ENCODE measurements around the gene SPAAR. TPM values are rescaled to one million over a fixed set of nuclear protein-coding genes. Genes with fewer than 3 reads are reported as not detected.
A peak's percentile ranks its signal among the peaks of the same experiment; 100 is the strongest.

SPAAR gene
- total and polyA plus RNA-seq, 2 experiments from 2014 or later = 0.09 to 0.15 TPM

DNA sequence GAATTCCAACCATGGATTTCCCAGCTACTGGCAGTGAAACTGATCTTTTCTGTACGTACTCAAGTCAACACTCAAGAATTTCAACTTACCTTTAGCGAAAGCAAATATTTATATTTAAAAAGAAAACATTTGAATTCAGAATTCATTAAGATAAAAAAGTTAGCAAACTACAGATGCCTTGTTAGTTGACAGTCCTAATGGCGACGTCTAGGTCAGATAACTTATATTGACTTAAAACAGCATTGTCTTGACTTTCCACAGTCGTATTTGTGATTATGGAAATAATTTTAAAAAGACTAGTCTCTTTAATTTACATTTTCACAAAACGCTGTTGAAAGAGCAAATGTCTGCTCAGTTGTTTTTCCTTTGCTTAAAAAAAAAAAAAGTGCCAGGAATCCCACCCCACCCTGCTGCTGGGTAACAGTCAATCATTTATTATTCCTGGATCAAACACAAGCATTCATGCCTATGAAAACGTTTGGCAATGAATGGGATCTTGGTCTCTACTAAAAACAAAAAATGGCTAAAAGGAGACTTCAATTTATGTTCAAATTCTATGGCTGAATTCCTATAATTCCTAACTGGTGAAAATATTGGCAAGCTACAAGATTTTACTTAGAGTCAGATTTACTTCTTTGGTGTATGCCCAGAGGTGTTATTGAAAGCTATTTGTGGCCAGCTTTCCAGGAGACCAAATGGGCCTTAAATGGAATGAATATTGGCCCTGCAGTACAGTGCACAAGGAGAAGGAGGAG lies 26.6 kb downstream of the SPAAR start:
- H3K4me3 ChIP-seq = no peak overlapping the region
- H3K27ac ChIP-seq = no peak overlapping the region
- H3K4me1 ChIP-seq (ENCODE audit: low read depth) = no peaks in the 10 kb centered on the region
- no peaks in the 10 kb centered on the region for H3K36me3 ChIP-seq
- no peaks in the 10 kb centered on the region for H3K9me3 ChIP-seq (ENCODE audit: low read depth)
- TF ChIP-seq, protein P1, sequence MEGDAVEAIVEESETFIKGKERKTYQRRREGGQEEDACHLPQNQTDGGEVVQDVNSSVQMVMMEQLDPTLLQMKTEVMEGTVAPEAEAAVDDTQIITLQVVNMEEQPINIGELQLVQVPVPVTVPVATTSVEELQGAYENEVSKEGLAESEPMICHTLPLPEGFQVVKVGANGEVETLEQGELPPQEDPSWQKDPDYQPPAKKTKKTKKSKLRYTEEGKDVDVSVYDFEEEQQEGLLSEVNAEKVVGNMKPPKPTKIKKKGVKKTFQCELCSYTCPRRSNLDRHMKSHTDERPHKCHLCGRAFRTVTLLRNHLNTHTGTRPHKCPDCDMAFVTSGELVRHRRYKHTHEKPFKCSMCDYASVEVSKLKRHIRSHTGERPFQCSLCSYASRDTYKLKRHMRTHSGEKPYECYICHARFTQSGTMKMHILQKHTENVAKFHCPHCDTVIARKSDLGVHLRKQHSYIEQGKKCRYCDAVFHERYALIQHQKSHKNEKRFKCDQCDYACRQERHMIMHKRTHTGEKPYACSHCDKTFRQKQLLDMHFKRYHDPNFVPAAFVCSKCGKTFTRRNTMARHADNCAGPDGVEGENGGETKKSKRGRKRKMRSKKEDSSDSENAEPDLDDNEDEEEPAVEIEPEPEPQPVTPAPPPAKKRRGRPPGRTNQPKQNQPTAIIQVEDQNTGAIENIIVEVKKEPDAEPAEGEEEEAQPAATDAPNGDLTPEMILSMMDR (IDR thresholded peaks at IDR 0.05; ENCODE audit: low read depth, low read length) = no peak
- peaks cover 16% of the 10 kb centered on the region for H3K27me3 ChIP-seq
- peak in 1 of 2 donors; percentile 63 for DNase-seq (ENCODE audit: low read depth in 1 of 2, low spot score in 1 of 2)

DNA sequence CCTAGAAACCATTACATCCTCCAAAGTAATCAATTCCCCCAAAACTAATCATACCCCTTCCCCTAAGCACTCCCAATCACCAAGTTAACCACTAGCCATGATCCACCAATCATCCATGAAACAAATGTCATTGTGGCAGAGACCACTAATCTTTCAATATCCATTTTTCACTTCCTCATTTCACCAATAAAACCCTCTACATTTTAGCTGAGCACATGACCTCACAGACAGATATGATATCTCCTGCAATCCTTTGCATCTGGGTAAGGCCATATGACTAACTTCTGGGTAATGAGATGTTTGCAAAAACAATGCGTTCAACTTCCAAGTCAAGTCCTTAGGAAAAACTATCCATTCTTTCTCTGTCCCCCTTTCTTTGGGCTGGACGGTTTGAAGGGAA lies 27.9 kb downstream of the SPAAR start:
- Histone ChIP-seq H3K36me3 (no peaks in the 10 kb centered on the region), H3K4me1 (ENCODE audit: low read depth) (no peaks in the 10 kb centered on the region), H3K27me3 (peaks cover 25% of the 10 kb centered on the region), H3K4me3 (no peak overlapping the region), H3K27ac (no peak overlapping the region), H3K9me3 (ENCODE audit: low read depth) (no peaks in the 10 kb centered on the region)
- DNase-seq (ENCODE audit: low read depth in 1 of 2, low spot score in 1 of 2) = no peak
- TF ChIP-seq, protein P1 (IDR thresholded peaks at IDR 0.05; ENCODE audit: low read depth, low read length) = no peak

DNA sequence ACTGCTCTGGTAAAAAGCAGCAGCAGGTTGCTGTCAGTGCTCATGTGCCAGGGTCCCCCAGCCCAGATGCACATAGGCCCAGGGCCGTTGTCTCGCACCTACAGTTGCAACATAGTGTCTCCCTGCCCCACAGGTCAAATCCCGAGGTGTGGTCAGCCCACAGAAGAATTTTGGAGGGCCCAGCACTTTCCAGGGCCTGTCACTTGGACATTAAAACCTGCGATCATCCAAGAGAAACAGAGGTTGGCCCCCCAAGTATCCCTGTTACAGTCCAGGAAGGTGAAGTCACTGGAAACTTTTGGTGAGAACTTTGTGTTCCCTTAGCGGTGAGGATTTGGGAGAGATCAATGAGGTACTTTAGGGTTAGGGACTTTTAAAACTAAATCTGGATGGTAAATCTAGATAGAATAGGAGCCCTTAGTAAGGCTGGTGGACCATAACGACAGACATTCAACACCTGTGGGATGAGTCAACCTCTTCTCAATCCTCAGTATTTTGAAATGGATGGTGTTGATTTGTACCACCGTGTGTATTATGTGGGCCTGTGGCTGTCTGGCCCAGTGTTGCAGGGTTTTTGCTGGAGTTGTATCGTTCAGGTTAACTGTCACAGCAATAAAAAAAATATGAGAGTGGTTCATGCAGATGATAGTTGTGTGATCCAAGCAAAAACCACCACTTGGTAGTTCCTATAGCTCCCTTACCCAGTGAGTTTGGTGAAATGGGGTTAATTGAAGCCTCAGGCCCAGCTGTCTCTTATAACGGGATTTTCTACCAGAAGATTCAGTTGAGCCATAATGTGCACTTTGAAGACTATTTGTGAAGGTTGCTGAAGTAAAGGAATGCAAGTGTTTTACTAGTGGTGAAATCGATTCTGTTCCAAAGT lies 29.4 kb downstream of the SPAAR start:
- Histone ChIP-seq H3K36me3 (no peaks in the 10 kb centered on the region), H3K4me1 (ENCODE audit: low read depth) (no peaks in the 10 kb centered on the region), H3K27me3 (peaks cover 40% of the 10 kb centered on the region), H3K4me3 (no peak overlapping the region), H3K27ac (no peak overlapping the region), H3K9me3 (ENCODE audit: low read depth) (no peaks in the 10 kb centered on the region)
- DNase-seq (ENCODE audit: low read depth in 1 of 2, low spot score in 1 of 2) = no peak
- TF ChIP-seq, protein P1 (IDR thresholded peaks at IDR 0.05; ENCODE audit: low read depth, low read length) = no peak

DNA sequence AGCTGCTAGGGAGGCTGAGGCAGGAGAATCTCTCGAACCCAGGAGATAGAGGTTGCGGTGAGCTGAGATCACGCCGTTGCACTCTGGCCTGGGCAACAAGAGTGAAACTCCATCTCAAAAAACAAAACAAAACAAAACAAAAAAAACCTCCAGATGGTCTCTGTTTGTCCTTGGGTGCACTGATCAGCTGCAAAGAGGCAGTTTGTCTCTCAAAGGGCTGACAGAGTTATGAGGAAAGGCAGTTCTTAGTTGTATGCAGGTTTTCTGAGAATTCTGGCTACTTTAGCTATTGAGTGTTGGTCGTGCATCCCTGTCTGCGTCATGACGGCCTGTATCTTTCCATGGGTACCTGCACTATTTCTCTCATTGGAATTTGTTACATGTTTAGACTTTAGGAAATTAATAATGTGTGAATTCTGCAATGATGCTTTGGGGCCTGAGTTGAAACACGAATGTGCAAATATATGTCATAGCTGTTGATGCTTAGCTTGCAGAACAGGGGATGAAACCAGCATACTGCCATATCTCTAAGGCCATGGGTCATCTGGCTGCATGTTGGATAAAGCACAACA lies 30.5 kb downstream of the SPAAR start:
- Histone ChIP-seq H3K27ac (no peak overlapping the region), H3K27me3 (peaks cover 49% of the 10 kb centered on the region), H3K9me3 (ENCODE audit: low read depth) (no peaks in the 10 kb centered on the region), H3K4me1 (ENCODE audit: low read depth) (no peaks in the 10 kb centered on the region), H3K36me3 (no peaks in the 10 kb centered on the region), H3K4me3 (no peak overlapping the region)
- DNase-seq (ENCODE audit: low read depth in 1 of 2, low spot score in 1 of 2) = no peak
- TF ChIP-seq, protein P1 (IDR thresholded peaks at IDR 0.05; ENCODE audit: low read depth, low read length) = no peak

DNA sequence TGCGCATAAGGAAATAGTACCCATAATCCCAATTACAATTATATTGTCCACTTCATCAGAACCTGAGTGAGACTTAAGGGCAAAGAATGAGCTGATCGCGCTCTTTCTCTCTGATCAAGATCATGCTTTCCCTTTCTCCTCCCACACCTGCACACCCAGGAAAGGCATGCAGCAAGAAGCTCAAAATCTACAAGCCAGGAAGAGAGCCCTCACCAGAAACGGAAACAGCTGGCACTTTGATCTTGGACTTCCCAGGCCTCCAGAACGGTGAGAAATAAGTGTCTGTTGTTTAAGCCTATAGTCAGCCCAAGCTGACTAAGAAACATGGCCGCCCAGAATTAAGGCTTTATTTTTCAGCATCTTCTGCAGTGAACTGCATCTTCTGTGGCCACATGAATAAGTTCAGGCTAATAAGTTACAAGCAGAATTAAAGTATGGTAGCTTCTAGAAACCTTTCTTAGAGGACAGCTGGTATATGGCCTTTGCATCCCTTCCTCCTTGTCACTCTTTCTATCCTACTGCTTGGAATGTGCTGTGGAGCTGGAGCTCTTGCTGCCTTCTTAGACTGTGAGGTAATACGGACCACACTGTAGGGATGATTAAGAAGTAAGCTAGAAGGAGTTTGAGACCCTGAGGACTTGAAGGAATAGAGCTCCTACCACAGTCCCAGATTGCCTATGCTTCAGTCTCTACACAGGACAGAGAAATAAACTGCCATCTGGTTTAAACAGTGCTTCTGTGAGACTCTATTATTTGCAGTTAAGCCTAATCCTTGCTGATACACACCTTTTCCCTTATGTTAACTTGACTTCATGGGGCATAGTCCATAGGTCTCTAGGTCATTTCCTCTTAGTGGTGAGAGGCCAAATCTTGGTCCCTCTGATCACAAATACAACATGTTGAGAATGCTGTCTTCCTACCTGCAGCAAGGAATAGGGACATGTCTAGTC lies 31.4 kb downstream of the SPAAR start:
- Histone ChIP-seq H3K27ac (no peak overlapping the region), H3K36me3 (no peaks in the 10 kb centered on the region), H3K4me1 (ENCODE audit: low read depth) (no peaks in the 10 kb centered on the region), H3K27me3 (peaks cover 49% of the 10 kb centered on the region), H3K4me3 (no peak overlapping the region), H3K9me3 (ENCODE audit: low read depth) (no peaks in the 10 kb centered on the region)
- no peak for DNase-seq (ENCODE audit: low read depth in 1 of 2, low spot score in 1 of 2)
- TF ChIP-seq, protein P1 (IDR thresholded peaks at IDR 0.05; ENCODE audit: low read depth, low read length) = no peak
